GM10248 (cell line): ENCODE measurements around the gene DLGAP1.

Experiments
- CTCF ChIA-PET: fragments of 300-600 bp; sonication (Branson Sonifier 250); formaldehyde crosslinking; extraction: SDS; loops from one replicate; lab custom pipeline; 2021; ENCODE audit warnings: antibody characterized with exemption; lab: Yijun Ruan, JAX
- POLR2A ChIA-PET: fragments of 350-650 bp; sonication (Branson Sonifier 250); formaldehyde crosslinking; extraction: SDS; loops from one replicate; lab custom pipeline; 2020; ENCODE audit warnings: antibody characterized with exemption; lab: Yijun Ruan, JAX
- DNase-seq: peaks from one replicate; pipeline ENCODE4 v3.0.0; 2012; ENCODE audit errors: extremely low spot score
- CTCF ChIP-seq: IDR thresholded peaks from 2 replicates; pipeline ENCODE4 v1.5.1; 2012; ENCODE audit warnings: mild to moderate bottlenecking, low read depth; ENCODE audit errors: extremely low read depth, missing control alignments, control extremely low read depth

Gene DLGAP1

DNA sequence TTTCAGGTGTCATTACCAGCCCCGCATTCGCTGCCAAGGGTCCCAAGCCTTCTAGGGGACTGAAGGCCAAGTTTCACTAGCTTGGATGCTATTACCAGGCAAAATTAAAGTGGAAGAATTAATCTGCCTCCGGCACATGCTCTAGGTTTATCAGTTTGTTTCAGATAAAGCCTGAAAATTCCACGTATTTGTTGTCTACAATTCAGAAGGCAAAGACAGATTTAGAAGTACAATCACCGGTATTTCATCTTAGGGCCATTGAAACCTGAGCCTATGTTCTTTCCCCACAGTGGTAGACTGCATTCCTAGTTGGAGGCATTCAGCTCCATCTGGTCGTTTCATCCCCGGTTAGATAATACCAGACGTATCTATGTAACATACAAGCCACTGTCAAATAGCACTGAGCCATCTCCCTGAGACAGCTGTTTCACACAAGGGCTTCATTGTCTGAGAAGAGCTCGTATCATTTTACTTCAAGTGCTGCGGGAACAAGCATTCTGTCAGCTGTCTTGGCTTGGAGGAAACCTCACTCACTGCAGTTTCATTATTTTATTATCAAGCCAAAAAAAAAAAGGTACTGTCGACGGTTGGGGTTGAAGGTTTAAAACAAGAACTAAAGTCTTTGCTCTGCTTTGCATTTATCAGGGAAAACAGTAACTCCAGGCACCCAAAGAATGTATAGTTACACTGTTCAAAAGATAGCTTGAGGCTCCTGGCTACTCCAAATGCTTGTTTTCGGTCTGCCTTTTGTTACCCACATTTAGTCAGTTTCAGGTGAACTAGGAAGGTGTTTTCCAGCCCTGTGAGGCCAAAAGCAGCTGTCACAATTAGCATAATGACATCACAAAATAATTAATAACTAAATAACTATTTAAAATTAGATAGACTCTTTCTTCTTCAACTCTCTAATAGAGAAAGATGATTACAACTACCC is 928.4 kb downstream of the DLGAP1 start:
- ChIA-PET CTCF (interaction anchor here (0.8 to 1.5 kb wide), 5 partner anchors 9 to 139 kb away, joined by 3 to 5 read pairs (median 3); no protein-coding TSS in a partner anchor), POLR2A (no interaction called here)
- peak; percentile 48 for DNase-seq
- TF ChIP-seq CTCF: no peak

DNA sequence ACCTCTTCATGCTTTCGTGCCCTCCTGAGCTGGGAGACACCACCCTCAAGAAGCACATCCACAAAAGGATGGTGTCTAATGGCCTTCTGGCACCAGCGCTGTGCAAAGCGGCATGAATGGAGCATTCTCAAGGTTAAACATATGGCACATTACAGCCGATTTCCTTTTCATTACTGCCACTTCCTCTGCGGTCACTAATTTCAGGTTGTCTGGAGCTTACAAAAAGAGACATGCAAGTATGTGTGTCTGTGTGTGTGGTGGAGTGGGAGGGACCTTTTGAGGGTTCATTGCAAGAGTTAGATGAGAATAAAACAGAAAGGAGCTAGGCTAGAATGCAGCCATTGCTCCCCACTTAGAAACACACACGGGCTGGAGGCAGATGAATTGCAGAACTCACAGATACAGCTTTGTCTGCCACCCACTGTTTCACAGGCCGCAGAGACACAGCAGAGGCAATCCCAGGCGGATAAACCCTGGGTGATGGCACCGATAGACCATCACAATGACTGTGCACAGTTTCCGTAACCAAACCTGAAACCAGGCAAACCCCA is 929.2 kb downstream of the DLGAP1 start:
- CTCF ChIA-PET: interaction anchor here (0.6 to 1.5 kb wide), 3 partner anchors 9 to 228 kb away, joined by 3 to 5 read pairs (median 4); no protein-coding TSS in a partner anchor
- peak; percentile 59 for DNase-seq
- no peak for TF ChIP-seq CTCF
- POLR2A ChIA-PET: no interaction called here

GRCh38 chr18:3524706-3525105 is 930.4 kb downstream of the DLGAP1 start:
- ChIA-PET POLR2A (no interaction called here), CTCF (interaction anchor here (0.7 kb wide), 1 partner anchor 11 kb away, joined by 3 read pairs; no protein-coding TSS in a partner anchor)
- TF ChIP-seq CTCF: no peak
- no peak for DNase-seq

GRCh38 chr18:3520230-3521085 is 934.6 kb downstream of the DLGAP1 start:
- CTCF ChIA-PET: interaction anchor here (1.1 kb wide), 1 partner anchor 23 kb away, joined by 3 read pairs; no protein-coding TSS in a partner anchor

DNA sequence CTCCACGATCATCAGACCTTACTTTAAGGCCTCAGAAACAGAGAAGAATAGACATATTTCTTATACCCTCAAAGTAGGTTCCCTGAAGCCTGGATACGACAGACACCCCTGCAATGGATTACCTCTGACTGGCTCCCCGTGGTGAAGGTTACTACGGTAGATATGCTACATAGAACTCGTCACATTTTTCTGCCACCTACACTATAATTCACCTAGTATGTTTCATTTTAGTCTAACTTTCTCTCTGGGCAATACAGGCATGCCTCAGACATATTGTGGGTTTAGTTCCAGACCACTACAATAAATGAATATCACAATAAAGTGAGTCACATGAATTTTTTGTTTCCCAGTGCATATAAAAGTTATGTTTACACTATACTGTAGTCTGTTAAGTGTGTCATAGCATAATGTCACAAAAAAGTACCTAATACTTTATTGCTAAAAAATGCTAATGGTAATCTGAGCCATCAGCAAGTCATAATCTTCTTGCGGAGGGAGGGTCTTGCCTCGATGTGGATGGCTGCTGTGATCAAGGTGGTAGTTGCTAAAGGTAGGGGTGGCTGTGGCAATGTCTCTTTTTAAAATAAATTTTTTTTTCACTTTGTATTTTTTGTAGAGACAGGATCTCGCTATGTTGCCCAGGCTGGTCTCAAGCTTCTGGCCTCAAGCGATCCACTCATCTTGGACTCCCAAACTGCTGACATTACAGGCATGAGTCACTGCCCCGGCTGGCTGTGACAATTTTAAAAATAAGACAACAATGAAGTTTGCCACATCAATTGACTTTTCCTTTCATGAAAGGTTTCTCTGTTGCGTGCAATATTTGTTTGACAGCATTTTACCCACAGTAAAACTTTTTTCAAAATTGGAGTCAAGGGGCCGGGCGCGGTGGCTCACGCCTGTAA is 940.5 kb downstream of the DLGAP1 start:
- TF ChIP-seq CTCF: no peak
- CTCF ChIA-PET: no interaction called here
- no peak for DNase-seq
- POLR2A ChIA-PET: no interaction called here

More at GRCh38 chr18:3520230-3521085, 934.6 kb downstream of the DLGAP1 start:
- TF ChIP-seq CTCF: no peak
- no peak for DNase-seq
- POLR2A ChIA-PET: no interaction called here
